Left lobe of liver (tissue), 2 donors: Measurements from ENCODE around the gene MYADML2. TPM values are rescaled to one million over a fixed set of nuclear protein-coding genes. Genes with fewer than 3 reads are reported as not detected.
A peak's percentile ranks its signal among the peaks of the same experiment; 100 is the strongest.
"Not testable (repeated sequence)": the region's sequence is repeated elsewhere in the genome, so short reads cannot be mapped to it uniquely, and the experiment has no call there.

ENCODE experiments used
- ATAC-seq: fragments of 200-7000 bp; cut with Tn5 transposase; one replicate; pipeline ENCODE4 v1.9.1; 2020; ENCODE audit warnings: mild to moderate bottlenecking, moderate library complexity
- DNase-seq: peaks from one replicate; pipeline ENCODE4 v3.0.0-alpha.2; 2020; ENCODE audit warnings: low spot score
- total RNA-seq: library from RNA; stranded (reverse); gene quantifications from one replicate; pipeline ENCODE4 v1.2.1, GENCODE V29; 2021
- donor health status: DM: no; HTN: no; CAD: no; lungs with moderate emphysema.
- donor health status: DM: no; HTN: yes; CAD: no.

MYADML2 gene
- total RNA-seq, 1 donor from 2014 or later: not detected

- ATAC-seq (peak; percentile 63), DNase-seq (peak; percentile 91)
These were observed 20.4 kb downstream of the MYADML2 start for GRCh38 chr17:81926451-81927151.

DNA sequence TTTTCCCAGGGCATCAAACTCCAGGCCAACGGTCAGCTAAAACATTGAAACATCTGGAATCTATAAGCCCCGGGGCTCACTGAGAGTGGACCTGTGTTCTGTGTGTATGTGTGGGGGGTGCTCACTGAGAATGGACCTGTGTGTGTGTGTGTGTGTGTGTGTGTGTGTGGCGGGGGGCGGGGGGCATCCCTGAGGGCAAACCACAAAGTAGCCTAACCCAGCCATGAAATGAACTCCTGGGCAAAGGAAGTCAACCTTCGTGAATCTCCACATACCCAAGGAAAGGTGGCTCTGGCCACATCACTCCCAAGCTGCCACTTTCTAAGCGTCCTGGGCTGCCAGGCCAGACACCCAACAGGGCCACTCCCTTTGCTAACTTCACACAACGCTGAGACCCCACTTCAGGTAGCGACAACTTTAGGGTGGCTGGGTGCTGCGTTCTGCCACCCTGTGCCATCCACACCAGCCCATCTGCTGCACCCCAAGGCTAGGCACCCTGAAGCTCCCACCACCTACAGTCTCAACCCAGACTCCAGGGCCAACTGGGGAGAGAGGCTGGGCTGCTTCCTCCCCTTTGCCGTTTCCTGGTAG, 21.1 kb downstream of the MYADML2 start:
- ATAC-seq (no peak), DNase-seq (no peak)

DNA sequence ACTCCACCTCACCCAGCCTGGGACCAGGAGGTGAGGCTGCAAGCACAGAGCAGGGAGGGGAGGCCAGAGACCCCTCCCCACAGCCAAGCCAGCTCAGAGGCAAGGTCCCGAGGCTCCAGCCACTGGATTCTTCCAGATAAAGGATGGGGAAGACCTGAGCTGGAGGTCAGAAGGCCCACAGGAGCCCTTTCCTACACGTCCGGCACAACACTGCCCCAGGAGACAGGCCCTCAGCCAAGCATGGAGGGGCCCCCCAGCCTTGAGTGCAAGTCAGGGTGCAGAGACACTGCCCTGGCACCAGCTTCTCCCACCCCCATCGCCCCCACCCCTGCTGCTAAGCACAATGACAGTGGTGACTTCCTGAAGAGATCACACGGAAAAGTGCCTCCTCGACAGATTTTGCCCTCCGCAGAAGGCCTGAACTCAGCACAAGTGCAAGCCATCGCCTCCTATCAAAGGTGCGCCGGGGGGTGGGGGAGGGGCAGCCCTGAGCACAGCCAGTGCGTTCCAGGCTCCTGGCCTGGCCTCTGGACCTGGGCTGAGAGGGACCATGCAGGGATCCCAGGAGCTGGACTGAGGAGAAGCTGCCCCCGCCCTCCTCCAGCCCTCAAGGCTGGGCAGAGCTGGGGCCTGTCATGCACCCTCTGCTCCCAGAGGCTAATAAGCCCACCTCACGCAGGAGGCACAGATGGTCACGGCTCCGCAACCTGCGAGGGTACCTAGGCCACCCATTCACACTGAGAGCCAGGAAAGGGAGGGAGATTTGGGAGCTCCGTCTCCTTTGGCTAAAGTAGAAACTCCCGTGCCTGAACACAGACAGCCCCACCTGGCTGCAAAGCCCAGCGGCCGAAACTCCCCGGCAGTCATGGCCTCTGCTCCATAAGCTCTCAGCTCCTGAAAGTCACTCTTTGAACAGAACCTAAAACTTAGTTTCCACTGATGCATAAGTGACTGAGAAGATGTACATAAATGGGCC, 22.2 kb downstream of the MYADML2 start:
- DNase-seq (peak; percentile 82), ATAC-seq (peak; percentile 55)

GRCh38 chr17:81923302-81924260, 23.5 kb downstream of the MYADML2 start:
- ATAC-seq: peak; percentile 40
- DNase-seq: peak; percentile 76

DNA sequence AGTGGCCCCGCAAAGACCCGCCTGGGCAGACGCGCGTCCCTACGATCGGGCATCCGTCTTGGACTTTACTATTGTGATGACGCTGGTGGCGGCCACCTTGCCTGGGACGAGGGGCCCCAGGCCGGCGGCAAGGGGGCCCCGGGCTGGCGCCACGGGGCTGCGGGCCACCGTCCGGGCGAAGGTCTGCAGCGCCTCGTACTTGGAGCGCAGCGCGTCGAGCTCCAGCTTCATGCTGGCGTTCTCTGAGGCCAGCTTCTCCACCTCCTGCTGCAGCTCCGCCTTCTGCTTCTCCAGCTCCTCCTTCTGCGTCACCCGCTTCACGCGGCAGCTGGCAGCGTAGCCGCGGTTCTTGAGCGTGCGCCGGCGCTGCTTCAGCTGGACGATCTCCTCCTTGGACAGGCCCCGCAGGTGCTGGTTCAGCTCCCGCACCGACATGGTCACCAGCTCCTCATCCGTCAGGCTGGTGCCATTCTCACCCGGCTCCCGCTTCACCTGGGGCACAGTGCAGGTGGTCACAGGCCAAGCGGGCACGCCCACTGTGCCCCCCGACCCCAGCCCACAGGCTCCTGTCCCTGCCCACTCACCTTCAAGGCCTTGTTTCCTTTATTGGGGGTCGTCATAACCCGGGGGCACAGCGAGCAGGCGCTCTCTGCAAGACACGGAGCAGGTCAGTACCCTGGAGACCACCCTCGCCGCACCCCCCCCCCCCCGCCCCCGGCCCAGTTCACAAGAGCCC, 24.3 kb downstream of the MYADML2 start:
- ATAC-seq (no peak), DNase-seq (no peak)

GRCh38 chr17:81921996-81922565, 25.0 kb downstream of the MYADML2 start:
- no peak for DNase-seq
- ATAC-seq: no peak

GRCh38 chr17:81921537-81921862, 25.5 kb downstream of the MYADML2 start:
- DNase-seq: no peak
- ATAC-seq: no peak

DNA sequence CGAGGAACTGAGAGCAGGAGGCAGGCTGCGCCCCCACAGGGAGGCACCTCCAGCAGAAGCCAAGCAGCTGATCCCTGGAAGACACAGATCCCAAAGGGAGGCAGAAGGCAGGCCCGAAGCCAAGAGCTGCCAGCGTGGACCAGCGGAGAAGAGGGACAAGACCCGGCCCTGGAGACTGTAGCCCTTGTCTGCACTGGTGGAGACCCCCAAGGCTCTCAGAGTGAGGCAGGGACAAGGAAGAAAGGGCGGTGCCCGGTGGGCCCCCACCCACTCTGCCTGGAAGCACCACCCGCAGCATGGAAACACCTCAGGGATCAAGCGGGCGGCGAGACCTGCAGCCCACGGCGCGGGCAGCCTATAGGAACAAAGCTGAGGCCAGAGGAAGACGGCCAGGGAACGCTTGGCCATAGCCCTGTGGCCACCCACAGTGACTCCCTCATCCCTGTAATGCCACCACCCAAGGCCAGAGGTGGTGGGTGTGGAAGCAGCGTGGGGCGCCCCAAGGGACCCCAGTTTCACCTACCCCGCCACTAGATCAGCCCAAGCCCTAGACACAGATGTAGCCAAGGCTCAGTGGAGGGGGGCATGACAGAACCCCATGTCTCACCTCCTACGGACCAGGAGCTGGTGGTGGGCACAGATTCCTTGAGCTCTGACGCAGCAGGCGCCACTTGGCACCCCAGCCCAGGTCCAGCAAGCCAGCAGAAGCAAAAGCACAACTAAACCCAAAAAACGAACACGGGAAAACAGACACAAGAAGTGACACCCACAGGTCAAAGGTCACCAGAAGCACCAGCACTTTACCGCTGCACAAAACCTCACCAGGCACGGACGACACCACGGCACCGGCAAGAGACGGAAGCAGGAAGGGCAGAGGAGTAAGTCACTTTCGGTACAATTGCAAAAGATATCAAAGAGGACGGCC, 26.2 kb downstream of the MYADML2 start:
- no peak for DNase-seq
- no peak for ATAC-seq

DNA sequence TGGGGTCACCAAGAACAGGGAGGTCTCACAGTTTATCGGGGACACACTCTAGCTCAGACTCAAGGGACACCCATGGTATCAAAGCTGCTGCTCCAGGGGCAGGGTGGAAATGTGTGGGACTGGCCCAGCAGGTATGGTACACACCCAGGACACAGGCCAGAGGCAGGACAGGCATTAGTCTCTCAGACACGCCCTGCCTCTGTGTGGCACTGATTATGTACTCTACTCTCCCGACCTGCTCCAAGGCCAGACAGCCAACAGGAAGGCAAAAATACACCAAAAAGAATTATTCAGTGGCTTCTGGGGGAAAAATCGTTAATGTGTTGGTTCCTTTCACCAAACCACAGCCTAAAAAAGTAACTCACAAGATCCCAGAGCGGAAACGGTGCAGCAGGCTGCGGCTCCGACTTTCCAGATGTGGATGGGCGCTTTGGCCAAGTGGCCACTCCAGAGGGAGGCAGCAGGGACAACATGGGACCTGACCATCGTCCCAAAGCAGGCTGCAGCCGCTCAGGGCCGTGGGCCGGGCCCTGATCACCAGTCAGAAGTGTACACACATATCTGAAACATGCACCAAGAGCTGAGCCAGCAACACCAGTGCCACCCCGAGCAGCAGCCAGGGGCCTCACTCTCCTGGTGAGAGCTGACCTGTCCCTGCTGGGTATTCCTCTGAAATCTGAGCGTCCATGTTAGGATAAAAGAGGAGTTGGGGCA, 28.0 kb downstream of the MYADML2 start:
- ATAC-seq (peak; percentile 12), DNase-seq (no peak)

GRCh38 chr17:81918333-81918669, 28.7 kb downstream of the MYADML2 start:
- DNase-seq: not testable (repeated sequence)
- peak; percentile 36 for ATAC-seq

DNA sequence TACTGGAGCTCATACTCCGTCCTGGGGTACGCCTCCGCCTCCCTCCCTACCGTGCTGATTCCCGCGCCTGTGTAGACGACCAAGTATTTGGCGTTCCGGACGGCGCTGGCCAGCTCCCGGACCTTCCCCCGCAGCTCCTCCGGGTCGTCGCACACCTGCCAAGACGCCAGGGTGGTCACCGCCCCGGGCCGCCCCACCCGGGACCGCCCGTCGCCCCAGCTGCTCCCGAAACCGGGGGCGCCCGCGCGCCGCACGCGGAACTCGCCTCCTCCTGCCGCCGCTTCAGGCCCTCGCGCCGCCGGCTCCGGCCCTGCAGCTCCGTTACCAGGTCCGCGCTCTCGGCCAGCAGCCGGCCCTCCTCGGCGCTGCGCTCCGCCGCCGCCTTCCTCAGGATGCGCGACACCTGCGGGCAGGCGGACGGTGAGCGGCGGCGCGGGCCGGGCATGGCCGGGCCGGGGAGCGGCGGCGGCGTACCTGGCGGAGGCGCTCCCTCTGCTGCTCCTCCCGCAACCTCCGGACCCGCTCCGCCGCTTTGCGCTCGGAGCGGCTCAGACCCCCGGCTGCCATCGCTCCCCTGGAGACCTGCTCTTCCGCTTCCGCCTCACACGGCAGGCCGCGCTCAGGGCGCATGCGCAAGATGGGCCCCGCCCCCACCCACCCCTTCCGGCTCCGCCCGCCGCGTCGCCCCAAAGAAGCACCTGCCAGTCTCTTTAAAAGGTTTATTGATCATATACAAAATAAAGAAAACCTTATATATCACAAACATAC, 29.3 kb downstream of the MYADML2 start, which contains the start of gene SIRT7:
TSS of gene SIRT7 (minus strand) at position 612 of the 768 bp plus-strand sequence. CDS start at position 567, 45 bp downstream.
- DNase-seq (peak; percentile 80), ATAC-seq (peak; percentile 78)

- no peak for DNase-seq
- no peak for ATAC-seq
These were observed 30.6 kb downstream of the MYADML2 start for GRCh38 chr17:81916234-81917001.

- ATAC-seq (no peak), DNase-seq (no peak)
These were observed 31.7 kb downstream of the MYADML2 start for GRCh38 chr17:81915331-81915730.

- no peak for DNase-seq
These were observed 32.8 kb downstream of the MYADML2 start for GRCh38 chr17:81914103-81914850.

GRCh38 chr17:81913394-81914102, 33.5 kb downstream of the MYADML2 start:
- ATAC-seq (no peak), DNase-seq (no peak)

More at GRCh38 chr17:81914103-81914850, 32.8 kb downstream of the MYADML2 start:
- ATAC-seq: no peak
